Osteoblast (primary cell): ENCODE measurements around the gene ACOT12. TPM values are rescaled to one million over a fixed set of nuclear protein-coding genes. Genes with fewer than 3 reads are reported as not detected.
A peak's percentile ranks its signal among the peaks of the same experiment; 100 is the strongest.

Source experiments
- DNase-seq: peaks from one replicate; pipeline ENCODE4 v3.0.0; 2011; ENCODE audit warnings: low spot score, mixed read lengths; ENCODE audit not compliant: insufficient read length; ENCODE audit errors: missing footprints
- H2AFZ ChIP-seq: 2 replicates; pipeline ENCODE4 v1.6.0; 2011; ENCODE audit warnings: mild to moderate bottlenecking, low read length
- H3K27ac ChIP-seq: 2 replicates; pipeline ENCODE4 v1.5.1; 2011; ENCODE audit warnings: mild to moderate bottlenecking, low read depth, low read length, moderate library complexity
- H3K27me3 ChIP-seq: 2 replicates; pipeline ENCODE4 v1.6.0; 2012; ENCODE audit warnings: mild to moderate bottlenecking, control low read depth, inconsistent platforms, low read length, moderate library complexity; ENCODE audit not compliant: insufficient read depth
- H3K36me3 ChIP-seq: 2 replicates; pipeline ENCODE4 v1.5.1; 2011; ENCODE audit warnings: mild to moderate bottlenecking, low read length, control low read depth, moderate library complexity; ENCODE audit not compliant: insufficient read depth
- H3K4me1 ChIP-seq: 2 replicates; pipeline ENCODE4 v1.5.1; 2011; ENCODE audit warnings: mild to moderate bottlenecking, low read length, control low read depth, moderate library complexity; ENCODE audit not compliant: insufficient read depth
- H3K4me2 ChIP-seq: 2 replicates; pipeline ENCODE4 v1.6.0; 2011; ENCODE audit warnings: mild to moderate bottlenecking, low read length; ENCODE audit not compliant: insufficient read depth
- H3K4me3 ChIP-seq: fragments of 200-600 bp; sonication (generic); 3 replicates; pipeline ENCODE4 v1.5.1; 2012; ENCODE audit warnings: mild to moderate bottlenecking, low read length, inconsistent platforms; ENCODE audit not compliant: insufficient read depth
- H3K79me2 ChIP-seq: 2 replicates; pipeline ENCODE4 v1.6.0; 2012; ENCODE audit warnings: mild to moderate bottlenecking, low read length, control low read depth, inconsistent platforms; ENCODE audit not compliant: insufficient read depth
- H3K9me3 ChIP-seq: 2 replicates; pipeline ENCODE4 v1.5.1; 2011; ENCODE audit warnings: low read depth, low read length, control low read depth
- H4K20me1 ChIP-seq: 2 replicates; pipeline ENCODE4 v1.6.0; 2012; ENCODE audit warnings: mild to moderate bottlenecking, low read length, control low read depth; ENCODE audit not compliant: insufficient read depth
- CTCF ChIP-seq: IDR thresholded peaks from 2 replicates; pipeline ENCODE4 v1.5.1; 2011; ENCODE audit warnings: mild to moderate bottlenecking, low read depth, low read length, moderate library complexity; ENCODE audit errors: extremely low read depth
- total RNA-seq: library from RNA; depleted of rRNA; stranded (reverse); fragments of >200 nt; gene quantifications from 2 replicates; pipeline ENCODE4 v1.2.3, GENCODE V29; 2012

ACOT12 gene
- total RNA-seq, 1 donor, result not detected

- no peak for TF ChIP-seq CTCF
- Histone ChIP-seq H3K27ac (no peak overlapping the region), H3K36me3 (no peaks in the 10 kb centered on the region), H3K4me1 (no peaks in the 10 kb centered on the region), H3K4me2 (no peak overlapping the region), H3K79me2 (peaks cover 3% of the 10 kb centered on the region), H3K4me3 (no peak overlapping the region), H3K27me3 (no peaks in the 10 kb centered on the region), H2AFZ (no peak overlapping the region), H4K20me1 (no peaks in the 10 kb centered on the region), H3K9me3 (no peaks in the 10 kb centered on the region)
- peak; percentile 8 for DNase-seq
Observed at GRCh38 chr5:81283976-81284375, 110.0 kb downstream of the ACOT12 start.

Other genes starting within 250 kb of the ACOT12 start
- gene CKMT2, start 160.8 kb downstream of the ACOT12 start, total RNA-seq, result 0.88 and 1.4 TPM in 2 replicates
- 22.1 and 23.3 TPM in 2 replicates for gene ZCCHC9, start 92.5 kb downstream of the ACOT12 start, total RNA-seq